A673 (cell line): ENCODE measurements around the gene EFNA2.

Experiments used
- EZH2 ChIP-seq: fragments of 200-600 bp; sonication (generic); IDR thresholded peaks from 2 replicates; pipeline ENCODE4 v1.6.1; 2017; ENCODE audit warnings: borderline replicate concordance, low read depth, mild to moderate bottlenecking, mixed read lengths, antibody characterized with exemption, low read length; ENCODE audit not compliant: poor library complexity, severe bottlenecking
- TF ChIP-seq, protein P1 (sequence below): fragments of 300-800, 200-600 bp; sonication (generic); conservative IDR thresholded peaks from 2 replicates; pipeline ENCODE4 v1.5.1; 2017; ENCODE audit warnings: low read depth, mild to moderate bottlenecking, antibody characterized with exemption, low read length, moderate library complexity, mixed read lengths

GRCh38 chr19:1248786-1249297 is 36.8 kb upstream of the EFNA2 start:
- no peak for TF ChIP-seq EZH2
- TF ChIP-seq, protein P1, sequence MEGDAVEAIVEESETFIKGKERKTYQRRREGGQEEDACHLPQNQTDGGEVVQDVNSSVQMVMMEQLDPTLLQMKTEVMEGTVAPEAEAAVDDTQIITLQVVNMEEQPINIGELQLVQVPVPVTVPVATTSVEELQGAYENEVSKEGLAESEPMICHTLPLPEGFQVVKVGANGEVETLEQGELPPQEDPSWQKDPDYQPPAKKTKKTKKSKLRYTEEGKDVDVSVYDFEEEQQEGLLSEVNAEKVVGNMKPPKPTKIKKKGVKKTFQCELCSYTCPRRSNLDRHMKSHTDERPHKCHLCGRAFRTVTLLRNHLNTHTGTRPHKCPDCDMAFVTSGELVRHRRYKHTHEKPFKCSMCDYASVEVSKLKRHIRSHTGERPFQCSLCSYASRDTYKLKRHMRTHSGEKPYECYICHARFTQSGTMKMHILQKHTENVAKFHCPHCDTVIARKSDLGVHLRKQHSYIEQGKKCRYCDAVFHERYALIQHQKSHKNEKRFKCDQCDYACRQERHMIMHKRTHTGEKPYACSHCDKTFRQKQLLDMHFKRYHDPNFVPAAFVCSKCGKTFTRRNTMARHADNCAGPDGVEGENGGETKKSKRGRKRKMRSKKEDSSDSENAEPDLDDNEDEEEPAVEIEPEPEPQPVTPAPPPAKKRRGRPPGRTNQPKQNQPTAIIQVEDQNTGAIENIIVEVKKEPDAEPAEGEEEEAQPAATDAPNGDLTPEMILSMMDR, result peak; percentile 64
